Stimulated activated naive CD4-positive, alpha-beta T cell (primary cell): ENCODE data around the gene GALNT14.

Experiments
- DNase-seq, 6 experiments: peaks; one replicate each; lab custom pipeline; 2025; lab: John Stamatoyannopoulos, UW

GALNT14 gene

DNA sequence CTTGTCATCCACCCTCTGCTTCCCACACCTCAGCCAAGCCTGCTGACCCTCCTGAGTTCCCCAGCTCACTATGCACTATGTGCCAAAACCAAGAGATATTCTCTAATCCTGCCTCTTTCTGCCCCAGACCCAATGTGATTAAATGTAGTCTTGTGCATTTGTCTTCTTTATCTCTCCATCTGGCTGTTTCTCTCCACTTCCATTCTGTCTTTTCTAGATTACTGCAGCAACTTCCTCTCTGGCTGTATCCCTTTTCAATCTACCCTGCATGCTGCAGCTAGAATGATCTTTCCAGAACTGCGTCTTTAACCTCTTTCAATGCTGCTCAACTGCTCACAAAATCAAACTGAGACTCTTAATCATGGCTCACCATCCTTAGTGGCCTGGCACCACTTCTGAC, 164.1 kb downstream of the GALNT14 start:
- DNase-seq, result no peak

GRCh38 chr2:30971231-30972025, 166.8 kb downstream of the GALNT14 start:
- DNase-seq, result no peak

GRCh38 chr2:30968660-30969397, 169.4 kb downstream of the GALNT14 start:
- no peak for DNase-seq

DNA sequence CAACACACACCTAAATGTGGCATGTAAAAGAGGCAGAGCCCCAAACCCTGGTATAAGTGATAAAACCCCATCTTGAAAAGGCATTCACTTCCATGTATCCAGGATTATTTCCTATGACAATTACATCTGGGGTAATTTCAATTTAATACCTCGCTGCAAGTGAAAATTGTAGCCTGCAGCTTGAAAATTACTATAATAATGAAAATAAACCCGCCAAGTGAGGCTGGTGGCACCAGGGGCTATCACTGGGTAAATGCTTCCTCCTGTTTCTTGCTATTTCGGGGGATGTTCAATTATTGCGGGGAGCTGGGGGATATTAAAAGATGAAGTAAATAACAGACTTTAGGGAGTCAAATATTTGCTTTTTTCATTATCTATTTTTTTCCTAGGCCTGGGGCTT, 171.5 kb downstream of the GALNT14 start:
- DNase-seq, result no peak

GRCh38 chr2:30965022-30965531, 173.2 kb downstream of the GALNT14 start:
- DNase-seq, result no peak

GRCh38 chr2:30964334-30965005, 173.8 kb downstream of the GALNT14 start:
- no peak for DNase-seq

DNA sequence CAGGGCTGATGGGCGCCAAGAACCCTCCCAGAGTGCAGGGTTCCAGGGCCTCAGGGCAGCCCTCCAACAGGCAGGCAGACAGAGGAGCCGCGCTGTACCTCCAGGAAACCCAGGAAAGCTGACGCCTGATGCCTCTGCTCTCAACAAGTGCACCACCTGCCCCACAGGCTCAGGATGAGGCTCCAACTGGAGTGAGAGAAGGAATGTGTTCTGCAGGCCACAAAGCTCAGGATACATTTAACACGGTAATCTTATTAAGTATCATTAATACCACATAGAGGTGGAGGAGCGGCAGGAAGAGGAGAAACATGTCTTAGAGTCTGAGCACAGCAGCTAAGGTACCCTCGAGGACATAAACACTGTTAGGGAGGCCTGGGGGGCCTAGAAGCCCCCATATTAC, 175.1 kb downstream of the GALNT14 start:
- DNase-seq, result no peak

DNA sequence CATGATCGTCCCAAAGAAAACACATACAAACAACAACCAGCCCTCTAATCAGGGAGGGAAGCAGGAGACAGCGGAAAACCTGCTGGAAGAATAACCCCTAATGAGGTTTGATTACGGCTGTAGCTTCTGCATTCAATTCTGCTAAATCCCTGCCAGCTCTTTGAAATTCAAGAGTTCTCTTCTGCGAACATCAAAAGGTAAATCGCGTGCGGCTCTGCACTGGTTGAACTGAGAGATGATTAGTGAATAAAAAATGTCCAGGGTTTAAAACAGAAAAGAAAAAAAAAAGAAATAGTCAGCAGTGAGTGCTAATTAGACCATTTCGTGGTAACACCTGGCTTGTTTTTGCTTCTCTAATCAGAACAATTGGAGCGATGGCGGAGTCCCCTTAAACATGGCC, 178.0 kb downstream of the GALNT14 start:
- no peak for DNase-seq

- DNase-seq, result no peak
Observed at GRCh38 chr2:30959653-30960052, 178.6 kb downstream of the GALNT14 start.

DNA sequence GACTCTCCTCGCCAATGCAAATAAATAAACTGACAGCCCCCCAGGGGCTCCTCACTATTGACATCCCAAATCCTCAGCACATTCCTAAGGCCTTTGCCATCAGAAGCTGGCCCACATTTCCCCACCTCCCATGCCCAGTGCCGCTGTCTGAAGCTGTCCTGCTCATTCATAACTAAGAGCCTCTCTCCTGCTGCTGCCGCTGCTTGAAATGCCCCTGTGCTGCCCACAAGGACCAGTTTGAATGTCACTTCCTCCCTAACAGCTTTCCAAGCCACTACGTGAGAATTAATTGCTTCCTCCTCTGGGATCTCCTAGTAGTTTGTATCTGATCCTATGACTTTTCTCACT, 179.3 kb downstream of the GALNT14 start:
- DNase-seq, result no peak

DNA sequence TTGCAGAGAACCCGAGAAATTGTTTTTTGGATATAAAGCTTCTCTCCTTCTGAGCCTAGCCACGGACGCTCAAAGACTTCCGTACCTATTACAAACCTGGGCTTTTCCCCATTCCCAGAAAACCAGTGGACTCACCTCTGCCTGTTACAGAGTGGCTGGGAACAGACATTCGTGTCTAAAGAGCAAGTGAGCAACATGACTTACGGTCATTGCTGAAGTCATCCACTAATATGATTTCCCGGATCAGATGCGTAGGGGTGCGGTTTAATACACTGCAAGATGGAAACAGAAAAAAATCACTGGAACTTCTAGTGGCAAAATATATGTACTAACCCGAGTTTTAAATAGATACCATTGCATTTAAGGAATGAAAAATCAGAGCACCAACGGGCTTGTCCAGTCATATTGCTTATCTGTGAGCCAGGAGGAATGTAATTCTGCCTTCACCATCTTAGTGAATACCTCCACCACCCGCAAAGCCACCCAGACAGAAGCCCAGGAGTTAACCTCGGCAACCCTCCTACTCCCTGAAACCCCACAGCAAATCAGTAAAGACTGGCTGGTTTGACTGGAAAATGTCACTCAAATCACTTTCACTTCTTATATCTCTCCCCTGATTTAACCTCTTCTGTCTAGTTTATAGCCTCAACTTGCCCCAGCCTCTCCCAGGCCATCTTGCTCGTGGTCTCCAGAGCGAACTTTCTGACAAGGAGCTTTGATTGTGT, 179.9 kb downstream of the GALNT14 start:
- DNase-seq, result no peak

GRCh38 chr2:30957591-30957990, 180.6 kb downstream of the GALNT14 start:
- no peak for DNase-seq

DNA sequence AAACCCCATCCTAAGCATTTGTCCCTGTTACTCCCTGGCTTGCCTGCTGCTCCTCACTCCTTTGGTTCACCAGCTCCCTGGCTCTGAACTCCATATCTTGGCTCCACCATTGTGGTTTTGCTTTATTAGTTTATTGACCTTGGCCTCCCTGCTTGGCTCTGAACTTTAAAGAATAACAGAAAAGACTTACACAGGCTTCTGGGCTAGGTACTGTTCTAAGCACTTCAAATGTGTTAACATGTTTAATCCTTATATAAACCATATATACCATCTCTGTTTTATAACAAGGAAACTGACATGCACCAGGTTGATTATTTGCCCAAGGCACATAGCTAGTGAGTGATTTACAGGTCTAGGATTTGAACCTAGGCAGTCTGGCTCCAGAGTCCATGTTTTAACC, 181.2 kb downstream of the GALNT14 start:
- no peak for DNase-seq

DNA sequence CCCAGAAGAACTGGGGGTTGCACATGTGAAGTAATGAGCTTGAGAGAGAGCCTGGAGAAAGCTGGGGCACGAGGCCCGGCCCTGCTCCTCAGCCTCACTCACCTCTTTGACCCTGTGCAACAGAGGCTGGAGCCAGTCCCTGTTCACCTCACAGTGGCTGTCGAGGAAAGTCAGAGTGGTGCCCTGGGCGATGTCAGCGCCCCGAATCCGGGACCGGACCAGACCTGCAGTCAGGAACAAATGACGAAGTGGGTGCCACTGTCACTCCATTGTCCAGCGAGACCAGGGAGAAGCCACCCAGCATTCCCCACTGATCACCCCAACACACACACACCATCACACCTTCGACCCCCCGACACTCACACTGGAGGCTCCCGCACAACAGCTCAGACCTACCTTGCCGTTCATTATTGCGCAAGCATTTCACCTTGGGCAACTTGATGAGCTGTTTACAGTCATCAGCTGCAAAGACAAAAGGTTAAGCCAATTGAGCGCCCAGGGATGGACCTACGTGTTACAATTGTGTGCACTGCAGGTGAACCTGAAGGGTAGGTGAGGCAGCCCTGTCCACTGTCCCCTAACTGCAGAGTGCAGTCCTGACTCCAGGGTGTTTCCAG, 182.6 kb downstream of the GALNT14 start:
- DNase-seq, result no peak

DNA sequence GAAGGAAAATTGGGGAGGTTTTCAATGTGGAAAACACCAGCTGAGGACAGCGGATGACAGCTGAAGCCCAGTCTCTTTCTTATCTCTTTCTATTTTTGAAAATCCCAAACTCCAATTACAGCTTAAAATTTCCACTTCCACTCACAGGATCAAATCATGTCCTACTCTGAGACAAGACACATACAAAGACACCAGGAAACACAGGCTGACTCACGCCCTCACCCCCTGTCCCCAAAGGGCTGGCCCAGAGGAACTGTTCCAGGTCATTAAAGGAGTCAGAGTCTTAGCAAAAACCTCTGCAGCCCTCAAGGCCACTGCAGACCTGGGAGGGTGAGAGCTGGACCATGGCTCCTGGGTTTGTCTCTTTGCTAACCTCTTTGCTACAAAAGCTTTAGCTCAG, 187.9 kb downstream of the GALNT14 start:
- DNase-seq, result no peak

- no peak for DNase-seq
Observed at GRCh38 chr2:30949435-30949834, 188.8 kb downstream of the GALNT14 start.

DNA sequence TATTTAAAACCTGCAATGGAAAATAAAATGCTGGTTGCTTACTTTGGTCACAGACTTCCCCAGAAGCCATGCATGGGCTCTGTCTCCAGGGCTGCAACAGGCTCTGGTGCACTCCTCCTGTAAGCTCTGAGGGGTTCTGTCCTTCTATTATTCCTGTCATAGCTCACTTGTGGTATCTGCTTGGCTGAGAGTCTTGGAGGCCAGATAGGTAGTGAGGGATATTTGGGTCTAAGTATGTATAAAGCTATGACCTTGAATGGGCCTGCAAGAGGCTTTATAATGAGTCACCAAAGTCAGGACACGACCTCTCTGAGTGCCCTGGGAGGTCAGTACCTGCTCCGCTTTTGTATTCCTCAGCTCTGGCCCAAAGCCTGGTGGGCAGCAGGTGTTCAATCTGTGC, 189.4 kb downstream of the GALNT14 start:
- no peak for DNase-seq

DNA sequence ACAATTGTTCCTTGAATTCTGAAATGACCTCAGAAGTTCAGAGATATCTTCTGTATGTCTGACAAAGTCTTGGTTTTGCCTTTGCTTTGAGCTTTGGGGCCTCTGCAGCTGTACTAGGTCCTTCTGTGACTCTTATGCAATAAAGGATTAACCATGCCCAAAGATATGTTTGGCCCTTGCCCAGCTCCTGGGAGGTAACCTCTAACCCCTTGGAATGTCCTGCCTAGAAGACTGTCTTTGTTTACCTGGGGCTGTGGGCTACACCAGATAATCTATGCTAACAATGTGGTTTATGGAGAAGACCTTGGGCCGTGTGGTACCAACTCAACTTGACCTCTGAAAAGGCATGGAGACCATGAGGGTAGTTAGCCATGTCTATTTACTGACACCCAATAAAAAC, 190.1 kb downstream of the GALNT14 start:
- DNase-seq, result no peak

- no peak for DNase-seq
Observed at GRCh38 chr2:30947686-30948085, 190.6 kb downstream of the GALNT14 start.

- DNase-seq, result no peak
Observed at GRCh38 chr2:30942419-30942818, 195.8 kb downstream of the GALNT14 start.

- no peak for DNase-seq
Observed at GRCh38 chr2:30940839-30941238, 197.4 kb downstream of the GALNT14 start.

- DNase-seq, result no peak
Observed at GRCh38 chr2:30939364-30939763, 198.9 kb downstream of the GALNT14 start.
